Loucy (cell line): ENCODE measurements around the gene RCAN2.

Experiments used
- H2AFZ ChIP-seq: fragments of 200-600 bp; sonication (generic); 2 replicates; pipeline ENCODE4 v1.6.0; 2016; ENCODE audit warnings: antibody characterized with exemption, mild to moderate bottlenecking, low read length, moderate library complexity
- H3F3A ChIP-seq: fragments of 200-600 bp; 2 replicates; pipeline ENCODE4 v1.6.0; 2016; ENCODE audit warnings: antibody characterized with exemption, low read depth, mild to moderate bottlenecking
- H3K27me3 ChIP-seq: fragments of 200-600 bp; sonication (generic); 2 replicates; pipeline ENCODE4 v1.6.1; 2014; ENCODE audit warnings: low read length, mild to moderate bottlenecking; ENCODE audit not compliant: insufficient read depth, poor library complexity, severe bottlenecking
- H3K36me3 ChIP-seq: fragments of 200-600 bp; sonication (generic); 2 replicates; pipeline ENCODE4 v1.6.1; 2016; ENCODE audit warnings: low read length; ENCODE audit not compliant: insufficient read depth
- H3K4me1 ChIP-seq: fragments of 200-600 bp; sonication (generic); 2 replicates; pipeline ENCODE4 v1.5.1; 2014; ENCODE audit warnings: low read length, mild to moderate bottlenecking; ENCODE audit not compliant: insufficient read depth, poor library complexity, severe bottlenecking
- H3K4me2 ChIP-seq: fragments of 200-600 bp; sonication (generic); 2 replicates; pipeline ENCODE4 v1.6.0; 2014; ENCODE audit warnings: antibody characterized with exemption, low read length, low read depth, mild to moderate bottlenecking; ENCODE audit not compliant: poor library complexity, severe bottlenecking
- H3K4me3 ChIP-seq: fragments of 200-600 bp; sonication (generic); 2 replicates; pipeline ENCODE4 v1.5.1; 2014; ENCODE audit warnings: low read length, mild to moderate bottlenecking, mixed read lengths; ENCODE audit not compliant: poor library complexity, severe bottlenecking
- H3K79me2 ChIP-seq: fragments of 200-600 bp; sonication (generic); 2 replicates; pipeline ENCODE4 v1.6.1; 2014; ENCODE audit warnings: low read length; ENCODE audit not compliant: insufficient read depth
- H3K9ac ChIP-seq: fragments of 200-600 bp; sonication (generic); 2 replicates; pipeline ENCODE4 v1.6.0; 2014; ENCODE audit warnings: mild to moderate bottlenecking, low read depth, low read length, moderate library complexity; ENCODE audit not compliant: poor library complexity, severe bottlenecking
- H3K9me2 ChIP-seq: fragments of 200-600 bp; sonication (generic); replicated peaks from 2 replicates; pipeline ENCODE4 v1.6.1; 2016; ENCODE audit warnings: low read depth, low read length, mixed read lengths
- H3K9me3 ChIP-seq: fragments of 200-600 bp; sonication (generic); 2 replicates; pipeline ENCODE4 v1.6.1; 2014; ENCODE audit warnings: mild to moderate bottlenecking, antibody characterized with exemption, low read length, low read depth; ENCODE audit not compliant: insufficient read depth
- H4K20me1 ChIP-seq: fragments of 200-600 bp; sonication (generic); 2 replicates; pipeline ENCODE4 v1.6.0; 2014; ENCODE audit warnings: antibody characterized with exemption, low read length, mild to moderate bottlenecking; ENCODE audit not compliant: insufficient read depth, poor library complexity, severe bottlenecking
- CTCF ChIP-seq: fragments of 200-600 bp; sonication (generic); conservative IDR thresholded peaks from 2 replicates; pipeline ENCODE4 v1.5.1; 2014; ENCODE audit warnings: mild to moderate bottlenecking, antibody characterized with exemption, low read length
- EZH2phosphoT487 ChIP-seq: fragments of 200-600 bp; IDR thresholded peaks from 2 replicates; pipeline ENCODE4 v1.6.1; 2018; ENCODE audit warnings: antibody characterized with exemption, mild to moderate bottlenecking, moderate library complexity, borderline replicate concordance

The RCAN2 gene

GRCh38 chr6:46234700-46235099 is 256.5 kb downstream of the RCAN2 start:
- Histone ChIP-seq H3K4me3 (no peak overlapping the region), H3K9me3 (no peaks in the 10 kb centered on the region)

GRCh38 chr6:46234156-46234556 is 257.1 kb downstream of the RCAN2 start:
- H3K9me3 ChIP-seq, result no peaks in the 10 kb centered on the region
- no peaks in the 10 kb centered on the region for H3K4me1 ChIP-seq
- H3K4me2 ChIP-seq, result no peak overlapping the region
- H3K4me3 ChIP-seq, result no peak overlapping the region
- H3K9me2 ChIP-seq, result no peaks in the 10 kb centered on the region
- H4K20me1 ChIP-seq, result no peaks in the 10 kb centered on the region
- no peak overlapping the region for H2AFZ ChIP-seq
- H3K36me3 ChIP-seq, result no peaks in the 10 kb centered on the region
- TF ChIP-seq EZH2phosphoT487 (no peak), CTCF (no peak)
- H3K79me2 ChIP-seq, result no peaks in the 10 kb centered on the region
- no peak overlapping the region for H3K9ac ChIP-seq
- H3F3A ChIP-seq, result no peaks in the 10 kb centered on the region
- no peaks in the 10 kb centered on the region for H3K27me3 ChIP-seq

More at GRCh38 chr6:46234700-46235099, 256.5 kb downstream of the RCAN2 start:
- Histone ChIP-seq H3F3A (no peaks in the 10 kb centered on the region), H3K27me3 (no peaks in the 10 kb centered on the region), H3K9me2 (no peaks in the 10 kb centered on the region), H4K20me1 (no peaks in the 10 kb centered on the region), H3K79me2 (no peaks in the 10 kb centered on the region), H3K4me1 (no peaks in the 10 kb centered on the region), H3K4me2 (no peak overlapping the region), H2AFZ (no peak overlapping the region), H3K36me3 (no peaks in the 10 kb centered on the region), H3K9ac (no peak overlapping the region)
- TF ChIP-seq EZH2phosphoT487 (no peak), CTCF (no peak)

GRCh38 chr6:46233129-46233528 is 258.1 kb downstream of the RCAN2 start:
- Histone ChIP-seq H2AFZ (no peak overlapping the region), H4K20me1 (no peaks in the 10 kb centered on the region), H3K9me2 (no peaks in the 10 kb centered on the region), H3K9ac (no peak overlapping the region), H3F3A (no peaks in the 10 kb centered on the region), H3K79me2 (no peaks in the 10 kb centered on the region), H3K9me3 (no peaks in the 10 kb centered on the region), H3K4me2 (no peak overlapping the region), H3K36me3 (no peaks in the 10 kb centered on the region), H3K4me1 (no peaks in the 10 kb centered on the region), H3K27me3 (no peaks in the 10 kb centered on the region), H3K4me3 (no peak overlapping the region)
- TF ChIP-seq CTCF, result no peak
- TF ChIP-seq EZH2phosphoT487, result no peak
